ENCODE data around the gene CAMK2B.

DNA sequence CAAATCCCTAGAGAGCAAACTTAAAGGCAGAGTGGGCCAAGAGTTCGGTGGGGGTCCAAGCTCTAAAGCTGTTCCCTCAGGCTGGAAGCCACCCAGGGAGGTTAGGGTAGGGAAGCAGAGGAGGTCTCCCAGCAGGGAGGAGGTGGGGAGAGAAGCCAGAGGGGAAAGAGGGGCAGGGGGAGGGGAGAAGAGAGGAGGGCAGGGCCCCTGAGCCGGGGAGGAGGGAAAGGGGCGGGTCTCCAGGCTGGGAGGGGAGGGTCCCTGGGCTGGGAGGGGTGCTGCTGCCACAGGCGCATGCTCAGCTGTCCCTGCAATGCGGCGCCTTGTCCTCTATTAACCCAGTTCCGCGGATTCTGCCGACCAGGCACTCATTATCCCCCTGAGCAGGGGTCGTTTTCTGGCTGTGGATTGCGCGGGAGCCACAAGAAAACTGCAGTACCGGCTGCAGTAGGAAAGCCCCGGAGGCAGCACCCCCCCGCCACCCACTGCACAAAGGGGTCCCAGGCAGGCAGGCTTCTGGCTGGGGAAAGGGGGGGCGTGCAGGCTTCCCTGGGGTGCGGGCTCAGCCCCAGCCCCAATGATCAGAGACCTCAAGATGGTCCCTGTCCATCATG, 49.3 kb downstream of the CAMK2B start:
- TF ChIP-seq, protein P1, sequence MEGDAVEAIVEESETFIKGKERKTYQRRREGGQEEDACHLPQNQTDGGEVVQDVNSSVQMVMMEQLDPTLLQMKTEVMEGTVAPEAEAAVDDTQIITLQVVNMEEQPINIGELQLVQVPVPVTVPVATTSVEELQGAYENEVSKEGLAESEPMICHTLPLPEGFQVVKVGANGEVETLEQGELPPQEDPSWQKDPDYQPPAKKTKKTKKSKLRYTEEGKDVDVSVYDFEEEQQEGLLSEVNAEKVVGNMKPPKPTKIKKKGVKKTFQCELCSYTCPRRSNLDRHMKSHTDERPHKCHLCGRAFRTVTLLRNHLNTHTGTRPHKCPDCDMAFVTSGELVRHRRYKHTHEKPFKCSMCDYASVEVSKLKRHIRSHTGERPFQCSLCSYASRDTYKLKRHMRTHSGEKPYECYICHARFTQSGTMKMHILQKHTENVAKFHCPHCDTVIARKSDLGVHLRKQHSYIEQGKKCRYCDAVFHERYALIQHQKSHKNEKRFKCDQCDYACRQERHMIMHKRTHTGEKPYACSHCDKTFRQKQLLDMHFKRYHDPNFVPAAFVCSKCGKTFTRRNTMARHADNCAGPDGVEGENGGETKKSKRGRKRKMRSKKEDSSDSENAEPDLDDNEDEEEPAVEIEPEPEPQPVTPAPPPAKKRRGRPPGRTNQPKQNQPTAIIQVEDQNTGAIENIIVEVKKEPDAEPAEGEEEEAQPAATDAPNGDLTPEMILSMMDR (IDR thresholded peaks at IDR 0.05), result no peak
- TF ChIP-seq EP300 (IDR thresholded peaks at IDR 0.05) (no peak), POLR2A (IDR thresholded peaks at IDR 0.05) (no peak)
